ENCODE data around the gene RFXAP.

RFXAP gene

DNA sequence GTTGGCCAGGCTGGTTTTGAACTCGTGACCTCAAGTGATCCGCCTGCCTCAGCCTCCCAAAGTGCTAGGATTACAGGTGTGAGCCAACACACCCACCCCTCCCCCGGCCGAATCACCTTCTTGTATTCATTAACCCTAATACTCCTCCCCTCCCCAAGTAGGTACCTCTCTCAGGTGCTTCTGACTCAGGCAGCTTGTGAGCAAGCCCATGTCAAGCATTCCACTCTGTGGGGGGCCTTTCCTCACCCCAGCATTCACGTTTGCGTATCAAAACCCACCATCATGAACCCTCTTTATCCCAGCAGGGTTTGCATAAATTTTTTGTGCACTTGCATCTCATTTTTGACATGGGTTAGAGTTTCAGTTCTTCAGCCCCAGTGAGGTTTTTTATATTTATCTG is 23.6 kb upstream of the RFXAP start:
- no peak overlapping the region for H3K4me3 ChIP-seq (ENCODE audit: low read length)
- TF ChIP-seq, protein P1, sequence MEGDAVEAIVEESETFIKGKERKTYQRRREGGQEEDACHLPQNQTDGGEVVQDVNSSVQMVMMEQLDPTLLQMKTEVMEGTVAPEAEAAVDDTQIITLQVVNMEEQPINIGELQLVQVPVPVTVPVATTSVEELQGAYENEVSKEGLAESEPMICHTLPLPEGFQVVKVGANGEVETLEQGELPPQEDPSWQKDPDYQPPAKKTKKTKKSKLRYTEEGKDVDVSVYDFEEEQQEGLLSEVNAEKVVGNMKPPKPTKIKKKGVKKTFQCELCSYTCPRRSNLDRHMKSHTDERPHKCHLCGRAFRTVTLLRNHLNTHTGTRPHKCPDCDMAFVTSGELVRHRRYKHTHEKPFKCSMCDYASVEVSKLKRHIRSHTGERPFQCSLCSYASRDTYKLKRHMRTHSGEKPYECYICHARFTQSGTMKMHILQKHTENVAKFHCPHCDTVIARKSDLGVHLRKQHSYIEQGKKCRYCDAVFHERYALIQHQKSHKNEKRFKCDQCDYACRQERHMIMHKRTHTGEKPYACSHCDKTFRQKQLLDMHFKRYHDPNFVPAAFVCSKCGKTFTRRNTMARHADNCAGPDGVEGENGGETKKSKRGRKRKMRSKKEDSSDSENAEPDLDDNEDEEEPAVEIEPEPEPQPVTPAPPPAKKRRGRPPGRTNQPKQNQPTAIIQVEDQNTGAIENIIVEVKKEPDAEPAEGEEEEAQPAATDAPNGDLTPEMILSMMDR (conservative IDR thresholded peaks at IDR 0.05; ENCODE audit: low read length), result no peak
- no peak for DNase-seq (ENCODE audit: low read depth)

DNA sequence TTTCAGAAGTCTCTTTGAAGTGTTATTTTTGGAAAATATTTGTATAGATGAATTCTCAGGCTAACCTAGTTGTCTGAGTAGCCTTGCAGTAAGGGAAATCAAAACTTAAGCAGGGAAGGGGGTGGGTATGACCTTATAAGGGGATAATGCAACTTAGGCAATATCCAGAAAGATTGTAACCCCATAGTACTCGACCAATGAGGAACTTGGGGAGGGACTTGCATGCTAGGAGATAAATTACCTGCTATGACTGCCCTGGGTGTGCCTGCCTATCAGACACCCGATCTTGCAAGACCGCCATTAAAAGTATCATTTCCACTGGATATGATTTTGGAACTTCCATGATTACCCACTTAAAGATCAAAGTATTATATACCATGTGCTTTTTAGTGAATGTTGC is 23.0 kb upstream of the RFXAP start:
- H3K4me3 ChIP-seq (ENCODE audit: low read length), result no peak overlapping the region

DNA sequence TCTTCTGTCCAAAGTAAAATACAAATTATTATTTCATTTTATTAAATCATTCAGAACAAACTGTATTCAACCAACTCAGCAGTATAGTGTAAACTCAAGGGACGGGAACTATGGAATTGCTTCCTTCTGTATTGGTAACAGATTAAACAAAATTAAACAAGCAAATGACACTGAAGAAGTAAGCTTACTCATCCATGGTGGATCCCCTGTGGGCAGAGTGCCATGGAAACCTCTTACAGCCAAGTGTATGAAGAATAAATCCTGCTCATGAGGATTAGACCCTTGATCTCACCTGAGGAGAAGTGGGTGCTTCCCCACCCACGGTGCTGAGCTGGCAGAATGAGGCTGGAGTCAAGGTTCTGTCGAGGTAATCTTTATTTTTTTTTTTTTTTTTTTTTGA is 18.0 kb upstream of the RFXAP start:
- TF ChIP-seq, protein P1 (conservative IDR thresholded peaks at IDR 0.05; ENCODE audit: low read length), result no peak
- no peak for DNase-seq (ENCODE audit: low read depth)
- no peak overlapping the region for H3K4me3 ChIP-seq (ENCODE audit: low read length)

More for the DNA sequence above, 23.0 kb upstream of the RFXAP start:
- TF ChIP-seq, protein P1 (conservative IDR thresholded peaks at IDR 0.05; ENCODE audit: low read length), result no peak
- no peak for DNase-seq (ENCODE audit: low read depth)

DNA sequence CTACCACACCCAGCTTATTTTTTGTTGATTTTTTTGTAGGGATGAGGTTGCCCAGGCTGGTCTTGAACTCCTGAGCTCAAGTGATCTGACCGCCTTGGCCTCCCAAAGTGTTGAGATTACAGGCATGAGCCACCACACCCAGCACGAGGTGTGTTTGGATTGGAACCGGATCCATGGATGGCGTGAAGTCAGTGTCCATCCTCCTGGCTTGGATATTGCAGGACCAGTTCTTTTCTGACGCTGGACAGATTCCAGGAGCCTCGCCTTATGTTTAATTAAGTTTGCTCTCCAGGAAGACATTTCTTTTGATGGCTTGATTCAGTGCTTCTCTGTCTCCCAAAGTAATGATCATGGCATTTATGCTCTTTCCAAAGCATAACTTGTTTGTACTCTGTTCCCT is 14.4 kb upstream of the RFXAP start:
- no peak overlapping the region for H3K4me3 ChIP-seq (ENCODE audit: low read length)
- no peak for DNase-seq (ENCODE audit: low read depth)
- TF ChIP-seq, protein P1 (conservative IDR thresholded peaks at IDR 0.05; ENCODE audit: low read length), result no peak

DNA sequence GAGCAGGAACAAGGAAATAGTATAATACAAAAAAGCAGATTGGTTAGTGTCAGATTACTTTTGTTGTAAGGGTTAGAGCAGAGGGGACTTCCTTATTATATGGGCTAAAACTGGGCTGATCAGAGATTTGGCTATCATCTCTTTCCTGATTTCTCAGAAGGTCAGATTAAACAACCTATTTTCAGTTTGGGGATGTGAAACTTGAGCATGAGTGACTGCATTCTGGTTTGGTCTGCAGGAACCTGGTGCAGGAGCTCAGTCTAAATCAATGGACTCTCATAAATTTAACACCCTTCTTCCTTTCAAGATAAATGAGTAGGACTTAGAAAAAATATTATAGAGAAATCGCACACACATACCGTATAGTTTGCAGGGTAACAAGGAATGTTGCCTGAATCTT is 12.9 kb upstream of the RFXAP start:
- TF ChIP-seq, protein P1 (conservative IDR thresholded peaks at IDR 0.05; ENCODE audit: low read length), result no peak
- no peak for DNase-seq (ENCODE audit: low read depth)
- no peak overlapping the region for H3K4me3 ChIP-seq (ENCODE audit: low read length)

DNA sequence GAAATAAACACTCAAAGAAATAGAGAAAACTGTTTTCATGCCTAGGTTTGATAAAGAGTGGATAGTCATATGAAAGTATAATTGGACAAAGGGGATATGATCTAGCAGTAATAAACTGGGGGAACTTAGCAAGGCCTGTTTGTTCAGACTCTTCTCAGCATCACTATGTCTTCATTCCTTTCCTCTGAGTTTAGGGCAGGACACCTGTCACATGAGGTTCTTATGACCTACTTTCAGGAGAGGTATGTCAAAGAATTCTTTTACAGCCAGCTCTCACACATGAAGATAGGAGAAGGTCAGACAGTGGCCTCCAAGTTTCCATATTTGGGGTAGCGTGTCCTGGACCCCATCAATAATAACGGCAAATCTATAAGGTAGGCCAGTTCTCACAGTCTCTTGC is 11.4 kb upstream of the RFXAP start:
- TF ChIP-seq, protein P1 (conservative IDR thresholded peaks at IDR 0.05; ENCODE audit: low read length), result no peak
- H3K4me3 ChIP-seq (ENCODE audit: low read length), result no peak overlapping the region
- DNase-seq (ENCODE audit: low read depth), result no peak

DNA sequence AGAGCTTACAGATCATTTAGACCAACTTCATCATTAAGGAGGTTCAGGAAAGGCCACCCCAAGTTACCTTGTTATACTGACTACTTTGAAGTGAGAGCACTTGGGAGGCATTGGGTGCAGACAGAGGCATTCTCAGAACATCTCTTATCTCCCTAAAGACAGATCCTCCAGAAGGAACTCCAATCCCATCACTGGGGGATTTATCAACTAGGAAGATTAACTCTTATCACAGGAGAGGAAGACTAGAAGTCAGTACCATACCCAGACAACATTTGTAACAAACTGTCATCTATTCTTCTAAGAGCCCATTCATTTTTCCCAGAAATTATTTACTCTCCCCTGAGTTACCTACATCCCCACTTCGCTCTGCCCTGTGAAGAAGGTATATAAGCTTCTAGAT is 5.8 kb upstream of the RFXAP start:
- TF ChIP-seq, protein P1 (conservative IDR thresholded peaks at IDR 0.05; ENCODE audit: low read length), result no peak
- no peak for DNase-seq (ENCODE audit: low read depth)
- H3K4me3 ChIP-seq (ENCODE audit: low read length), result no peak overlapping the region
